Measurements from ENCODE around the gene PLB1.

Gene PLB1

DNA sequence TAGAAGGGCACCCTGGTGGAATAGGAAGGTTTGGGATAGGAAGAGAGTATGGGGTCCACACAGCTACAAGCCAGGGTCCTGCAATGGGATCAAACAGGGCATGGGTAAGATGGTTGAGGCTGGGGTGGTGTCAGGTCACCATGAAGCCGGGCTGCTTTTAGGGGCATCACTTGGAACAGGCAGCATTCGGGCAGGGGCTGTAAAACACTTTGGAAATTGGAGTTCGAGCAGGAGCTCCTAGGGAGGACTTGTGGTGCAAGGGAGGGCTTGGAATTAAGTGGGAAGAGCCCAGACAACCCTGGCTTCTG is 47.1 kb upstream of the PLB1 start:
- Histone ChIP-seq H2AFZ (no peak overlapping the region), H3K4me3 (ENCODE audit: low read depth, low read length) (no peak overlapping the region), H3K79me2 (no peaks in the 10 kb centered on the region), H3K27me3 (ENCODE audit: control insufficient read depth, insufficient read depth, low read length) (no peaks in the 10 kb centered on the region), H3K27ac (no peak overlapping the region), H3K4me1 (no peaks in the 10 kb centered on the region), H3K9ac (no peak overlapping the region), H3K36me3 (ENCODE audit: control insufficient read depth, insufficient read depth, low read length) (no peaks in the 10 kb centered on the region), H3K4me2 (ENCODE audit: low read length) (no peak overlapping the region), H3K9me3 (ENCODE audit: control insufficient read depth, low read length) (no peaks in the 10 kb centered on the region)
- TF ChIP-seq, protein P1, sequence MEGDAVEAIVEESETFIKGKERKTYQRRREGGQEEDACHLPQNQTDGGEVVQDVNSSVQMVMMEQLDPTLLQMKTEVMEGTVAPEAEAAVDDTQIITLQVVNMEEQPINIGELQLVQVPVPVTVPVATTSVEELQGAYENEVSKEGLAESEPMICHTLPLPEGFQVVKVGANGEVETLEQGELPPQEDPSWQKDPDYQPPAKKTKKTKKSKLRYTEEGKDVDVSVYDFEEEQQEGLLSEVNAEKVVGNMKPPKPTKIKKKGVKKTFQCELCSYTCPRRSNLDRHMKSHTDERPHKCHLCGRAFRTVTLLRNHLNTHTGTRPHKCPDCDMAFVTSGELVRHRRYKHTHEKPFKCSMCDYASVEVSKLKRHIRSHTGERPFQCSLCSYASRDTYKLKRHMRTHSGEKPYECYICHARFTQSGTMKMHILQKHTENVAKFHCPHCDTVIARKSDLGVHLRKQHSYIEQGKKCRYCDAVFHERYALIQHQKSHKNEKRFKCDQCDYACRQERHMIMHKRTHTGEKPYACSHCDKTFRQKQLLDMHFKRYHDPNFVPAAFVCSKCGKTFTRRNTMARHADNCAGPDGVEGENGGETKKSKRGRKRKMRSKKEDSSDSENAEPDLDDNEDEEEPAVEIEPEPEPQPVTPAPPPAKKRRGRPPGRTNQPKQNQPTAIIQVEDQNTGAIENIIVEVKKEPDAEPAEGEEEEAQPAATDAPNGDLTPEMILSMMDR (IDR thresholded peaks at IDR 0.05) = no peak

- Histone ChIP-seq H3K79me2 (no peaks in the 10 kb centered on the region), H3K27ac (no peak overlapping the region)
- TF ChIP-seq, protein P1 (IDR thresholded peaks at IDR 0.05) = no peak
Measured at GRCh38 chr2:28449126-28449487, 46.8 kb upstream of the PLB1 start.

GRCh38 chr2:28449488-28450395 is 46.1 kb upstream of the PLB1 start:
- TF ChIP-seq, protein P1 (IDR thresholded peaks at IDR 0.05) = no peak
- Histone ChIP-seq H3K9ac (no peak overlapping the region), H3K4me2 (ENCODE audit: low read length) (no peak overlapping the region), H3K36me3 (ENCODE audit: control insufficient read depth, insufficient read depth, low read length) (no peaks in the 10 kb centered on the region), H3K27ac (no peak overlapping the region), H3K4me3 (ENCODE audit: low read depth, low read length) (no peak overlapping the region), H3K4me1 (no peaks in the 10 kb centered on the region), H2AFZ (no peak overlapping the region), H3K27me3 (ENCODE audit: control insufficient read depth, insufficient read depth, low read length) (no peaks in the 10 kb centered on the region), H3K9me3 (ENCODE audit: control insufficient read depth, low read length) (no peaks in the 10 kb centered on the region), H3K79me2 (no peaks in the 10 kb centered on the region)

More at GRCh38 chr2:28449126-28449487, 46.8 kb upstream of the PLB1 start:
- no peak overlapping the region for H3K4me3 ChIP-seq (ENCODE audit: low read depth, low read length)
- no peaks in the 10 kb centered on the region for H3K9me3 ChIP-seq (ENCODE audit: control insufficient read depth, low read length)
- no peak overlapping the region for H2AFZ ChIP-seq
- H3K4me2 ChIP-seq (ENCODE audit: low read length) = no peak overlapping the region
- no peak overlapping the region for H3K9ac ChIP-seq
- H3K36me3 ChIP-seq (ENCODE audit: control insufficient read depth, insufficient read depth, low read length) = no peaks in the 10 kb centered on the region
- H3K27me3 ChIP-seq (ENCODE audit: control insufficient read depth, insufficient read depth, low read length) = no peaks in the 10 kb centered on the region
- no peaks in the 10 kb centered on the region for H3K4me1 ChIP-seq

GRCh38 chr2:28450901-28451565 is 44.8 kb upstream of the PLB1 start:
- Histone ChIP-seq H3K4me1 (no peaks in the 10 kb centered on the region), H3K27ac (no peak overlapping the region), H3K36me3 (ENCODE audit: control insufficient read depth, insufficient read depth, low read length) (no peaks in the 10 kb centered on the region), H3K27me3 (ENCODE audit: control insufficient read depth, insufficient read depth, low read length) (no peaks in the 10 kb centered on the region), H3K4me3 (ENCODE audit: low read depth, low read length) (no peak overlapping the region), H3K4me2 (ENCODE audit: low read length) (no peak overlapping the region), H3K9me3 (ENCODE audit: control insufficient read depth, low read length) (no peaks in the 10 kb centered on the region), H3K9ac (no peak overlapping the region), H2AFZ (no peak overlapping the region), H3K79me2 (no peaks in the 10 kb centered on the region)
- TF ChIP-seq, protein P1 (IDR thresholded peaks at IDR 0.05) = no peak

Measured in parathyroid adenoma (tissue), 2 donors.